HG02588 (cell line): ENCODE results near the gene LMF2.

Experiments
- ATAC-seq: cut with Tn5 transposase; IDR thresholded peaks from one replicate; pipeline ENCODE4 v1.9.1; 2021; ENCODE audit warnings: mild to moderate bottlenecking, moderate library complexity; ENCODE audit not compliant: unreplicated experiment

Gene LMF2

GRCh38 chr22:50465066-50465930, 42.2 kb downstream of the LMF2 start:
- ATAC-seq, result no peak

- ATAC-seq, result no peak
Measured at GRCh38 chr22:50464451-50464850, 43.1 kb downstream of the LMF2 start.

DNA sequence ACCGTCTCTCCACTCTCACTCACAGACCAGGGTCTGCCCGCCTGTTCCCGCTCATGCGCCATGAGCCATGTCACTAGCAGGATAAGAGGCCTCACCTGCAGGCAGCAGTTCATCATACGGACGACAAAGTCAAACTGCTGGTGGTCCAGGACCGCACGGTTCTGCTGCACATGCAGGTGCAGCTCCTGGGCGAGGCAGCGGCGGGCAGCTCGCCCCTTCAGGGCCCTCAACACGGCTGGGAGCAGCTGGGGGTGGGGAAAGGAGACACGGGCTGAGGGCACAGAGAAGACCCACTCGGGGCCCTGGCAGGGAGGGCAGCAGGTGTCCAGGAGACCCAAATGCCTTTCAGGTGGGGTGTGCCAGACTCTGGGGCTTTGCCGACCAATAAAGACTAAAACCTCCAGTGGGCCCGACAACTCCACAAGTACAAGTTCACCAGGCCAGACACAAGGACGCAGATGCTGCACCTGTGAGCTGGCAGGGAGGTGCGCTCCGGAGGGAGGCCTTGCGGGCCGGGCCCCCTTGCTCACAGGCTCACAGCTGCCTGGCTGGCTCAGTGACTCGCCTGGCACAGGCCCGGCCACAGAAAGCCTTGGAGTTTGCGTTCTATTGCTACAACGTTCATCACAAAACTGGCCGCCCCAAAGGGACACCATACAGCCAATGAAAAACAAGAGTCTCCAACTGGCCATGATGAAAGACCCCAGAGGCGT, 44.2 kb downstream of the LMF2 start:
- ATAC-seq, result no peak

- no peak for ATAC-seq
Measured at GRCh38 chr22:50461979-50462540, 45.4 kb downstream of the LMF2 start.

- no peak for ATAC-seq
Measured at GRCh38 chr22:50461536-50461935, 46.0 kb downstream of the LMF2 start.

GRCh38 chr22:50460938-50461337, 46.6 kb downstream of the LMF2 start:
- no peak for ATAC-seq

- ATAC-seq, result no peak
Measured at GRCh38 chr22:50459496-50460140, 47.9 kb downstream of the LMF2 start.

GRCh38 chr22:50459016-50459415, 48.5 kb downstream of the LMF2 start:
- ATAC-seq, result no peak

DNA sequence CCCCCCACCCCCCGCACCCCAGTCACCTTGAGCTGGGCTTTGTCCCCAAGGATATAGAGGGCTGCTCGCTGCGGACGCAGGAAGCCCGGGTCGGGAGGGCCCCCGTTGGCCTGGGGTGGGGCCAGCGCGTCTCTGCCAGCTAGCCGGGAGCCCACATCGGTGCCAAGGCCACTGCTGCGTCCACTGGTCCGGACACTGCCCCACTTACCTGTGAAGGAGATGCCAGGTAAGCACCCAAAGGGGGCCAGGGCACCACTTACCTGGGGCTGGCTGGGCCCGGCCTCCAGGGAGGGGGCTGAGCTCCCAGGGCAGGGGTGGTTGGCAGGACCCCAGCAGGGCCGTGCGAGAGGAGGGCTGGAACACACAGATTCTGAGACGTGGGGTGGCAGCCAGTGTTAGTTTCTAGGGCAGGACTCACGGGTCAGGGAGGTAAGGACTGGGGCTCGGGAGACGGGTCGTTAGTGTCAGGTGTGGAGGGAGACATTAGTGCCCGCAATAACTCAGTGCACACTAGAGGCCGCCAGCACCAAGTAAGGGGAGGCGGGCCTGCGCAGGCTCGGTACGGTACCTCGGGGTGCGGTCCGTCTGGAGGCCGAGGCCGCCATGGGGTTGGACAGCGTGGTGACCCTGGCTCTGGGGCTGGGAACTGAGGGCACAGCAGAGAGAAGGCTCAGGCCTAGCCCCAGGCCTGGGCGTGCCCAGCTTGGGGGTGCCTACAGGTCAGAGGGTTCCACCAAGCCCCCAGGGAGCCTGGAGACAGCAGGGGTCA, 50.9 kb downstream of the LMF2 start:
- ATAC-seq, result no peak

- no peak for ATAC-seq
Measured at GRCh38 chr22:50456026-50456425, 51.5 kb downstream of the LMF2 start.

GRCh38 chr22:50455201-50455600, 52.3 kb downstream of the LMF2 start:
- ATAC-seq, result no peak

DNA sequence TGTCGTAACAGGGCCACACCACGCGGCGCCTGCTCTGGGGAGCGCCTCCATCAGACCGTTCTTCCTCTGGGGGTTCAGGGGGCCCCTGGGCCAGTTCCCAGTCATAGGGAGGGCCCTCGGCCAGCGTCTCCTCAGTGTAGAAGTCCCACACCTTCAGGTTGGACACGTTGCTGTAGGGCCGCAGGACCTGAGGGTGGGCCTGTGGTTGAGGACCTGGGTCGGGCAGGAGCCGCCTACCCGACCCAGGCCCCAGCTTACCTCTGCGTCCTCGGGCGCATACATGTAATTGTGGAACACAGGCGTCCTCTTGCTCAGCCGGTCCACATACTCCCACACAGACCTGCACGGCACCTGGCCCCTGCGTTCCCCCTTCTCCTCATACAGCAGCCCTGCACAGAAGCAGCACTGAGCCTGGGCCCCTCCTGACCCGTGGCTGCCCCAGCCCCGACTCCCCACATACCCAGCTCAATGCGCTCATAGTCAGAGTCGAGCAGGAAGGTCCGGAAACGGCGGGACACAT, 52.9 kb downstream of the LMF2 start:
- no peak for ATAC-seq
